MM.1S (cell line): ENCODE measurements around the gene SRC.

Source experiments
- CTCF ChIP-seq: fragments of 300-600 bp; sonication (generic); IDR thresholded peaks from 2 replicates; pipeline ENCODE4 v1.5.1; 2016; ENCODE audit warnings: antibody characterized with exemption, low read length, mixed read lengths
- EZH2 ChIP-seq: fragments of 300-600 bp; sonication (generic); optimal IDR thresholded peaks from 2 replicates; pipeline ENCODE3; 2017; ENCODE audit warnings: low read depth, mild to moderate bottlenecking, antibody characterized with exemption, low read length, mixed read lengths
- EZH2phosphoT487 ChIP-seq: fragments of 300-600 bp; sonication (generic); IDR thresholded peaks from 2 replicates; pipeline ENCODE4 v1.6.1; 2018; ENCODE audit warnings: antibody characterized with exemption, low read length

DNA sequence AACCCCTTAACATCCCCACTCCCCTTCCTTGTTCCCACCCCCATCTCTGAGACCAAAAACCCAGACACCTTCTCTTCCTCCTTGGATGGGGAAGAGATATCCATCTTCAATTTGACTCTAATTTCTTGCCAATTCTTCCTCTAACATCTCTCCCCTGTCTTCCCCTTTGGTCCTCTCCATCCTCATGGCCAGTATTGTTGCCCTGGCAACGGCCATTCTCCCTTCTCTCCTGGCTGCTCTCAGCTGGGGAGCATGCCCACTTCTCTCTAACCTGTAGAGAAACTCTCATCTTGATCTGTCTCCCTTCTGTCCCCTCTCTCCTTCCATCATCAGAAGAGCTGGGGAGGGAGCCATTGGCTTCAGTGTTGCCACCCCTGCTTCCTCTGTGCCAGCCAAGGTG, 86.7 kb downstream of the SRC start:
- TF ChIP-seq CTCF, result no peak
- no peak for TF ChIP-seq EZH2
- no peak for TF ChIP-seq EZH2phosphoT487
